GM12878 (cell line): ENCODE data around the gene ZNF618.

Source experiments
- CTCF ChIP-seq, 3 experiments: IDR thresholded peaks in 2 of 3; conservative IDR thresholded peaks in 1 of 3; 2 replicates each; pipeline ENCODE4 v1.5.1; 2011; ENCODE audit warnings: low read depth in 3 of 3, low read length in 3 of 3, mild to moderate bottlenecking in 3 of 3, control low read depth in 2 of 3, moderate library complexity in 2 of 3, inconsistent platforms in 1 of 3, mixed read lengths in 1 of 3; ENCODE audit not compliant: control insufficient read depth in 2 of 3, insufficient read depth in 1 of 3; ENCODE audit errors: extremely low read depth in 1 of 3
- ELK1 ChIP-seq: IDR thresholded peaks from 2 replicates; pipeline ENCODE4 v1.6.1; 2012; ENCODE audit warnings: low read depth, low read length, improper control_type of control experiment
- YY1 ChIP-seq: IDR thresholded peaks from 2 replicates; pipeline ENCODE4 v1.6.1; 2011; ENCODE audit warnings: low read depth, mild to moderate bottlenecking, low read length

DNA sequence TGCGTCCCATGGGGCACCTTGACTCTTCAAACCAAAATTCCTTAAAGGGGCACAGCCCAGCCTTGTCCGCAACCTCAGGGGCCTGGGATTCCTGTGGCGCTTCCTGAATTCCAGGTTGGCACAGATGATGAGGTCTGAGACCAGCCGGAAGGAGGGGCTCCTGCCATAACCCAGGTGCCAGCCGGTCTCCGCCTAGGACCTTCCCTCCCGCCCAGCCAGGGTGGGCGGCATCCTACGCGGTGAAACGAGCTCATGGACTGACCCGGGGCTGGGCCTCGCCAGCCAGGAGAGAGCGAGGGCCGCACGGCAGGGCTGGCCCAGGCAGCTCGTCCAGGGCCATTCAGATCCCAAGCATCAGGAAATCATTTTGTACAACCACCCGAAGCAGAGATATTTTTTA lies 179.0 kb downstream of the ZNF618 start:
- TF ChIP-seq ELK1, result no peak
- TF ChIP-seq CTCF (IDR thresholded peaks at IDR 0.05 in 2 of 3, conservative IDR thresholded peaks at IDR 0.05 in 1 of 3; ENCODE audit: control insufficient read depth in 2 of 3, extremely low read depth in 1 of 3, insufficient read depth in 1 of 3, low read depth in 3 of 3, low read length in 3 of 3), result no peak
- TF ChIP-seq YY1, result no peak
